Right cardiac atrium (tissue), 5 donors: ENCODE results near the gene RIN3. TPM values are rescaled to one million over a fixed set of nuclear protein-coding genes. Genes with fewer than 3 reads are reported as not detected.
A peak's percentile ranks its signal among the peaks of the same experiment; 100 is the strongest.

Experiments used
- ATAC-seq, 2 donors: fragments of 200-7000 bp; cut with Tn5 transposase; one replicate each; pipeline versions ENCODE4 v1.8.0 to v1.9.1; 2020; ENCODE audit warnings: moderate library complexity in 2 of 2, mild to moderate bottlenecking in 1 of 2
- DNase-seq, 3 donors: peaks; one replicate each; pipeline ENCODE4 v3.0.0-alpha.2; 2020
- H3K27ac ChIP-seq: one replicate; pipeline ENCODE4 v1.5.1; 2013; ENCODE audit warnings: mild to moderate bottlenecking, low read length, control low read depth, moderate library complexity
- H3K27me3 ChIP-seq: one replicate; pipeline ENCODE4 v1.6.1; 2013; ENCODE audit not compliant: control insufficient read depth, insufficient read depth
- H3K4me1 ChIP-seq: one replicate; pipeline ENCODE4 v1.6.1; 2013; ENCODE audit warnings: low read length; ENCODE audit not compliant: control insufficient read depth, insufficient read depth
- H3K4me3 ChIP-seq: one replicate; pipeline ENCODE4 v1.5.1; 2013; ENCODE audit warnings: low read length, control low read depth
- H3K9me3 ChIP-seq: one replicate; pipeline ENCODE4 v1.6.1; 2013; ENCODE audit warnings: low read length; ENCODE audit not compliant: control insufficient read depth
- WGBS: extraction: QIAGEN DNeasy Blood & Tissue Kit; methylation state at CpG from one replicate; pipeline ENCODE4 v1.1.7; 2013; 5-methylcytosine and 5-hydroxymethylcytosine counted together
- intact Hi-C, 4 donors: fragments of 100-400 bp; cut with DNase I; formaldehyde crosslinking; loops; one replicate each; pipeline versions ENCODE4 v1.11.0 to v1.14.0; 2022 to 2023
- polyA plus RNA-seq: library from polyadenylated mRNA; stranded (reverse); fragments of 200-250 nt; gene quantifications from one replicate; pipeline ENCODE4 v1.2.3, GENCODE V29; 2013
- total RNA-seq, 4 donors: library from RNA; stranded (reverse); fragmentation: NEBNext Ultra II Directional; extraction: Animal tissue kit (Norgen Biotek cat#: 25700); gene quantifications; one replicate each; pipeline ENCODE4 v1.2.1, GENCODE V29; 2021
- donor health status: healthy with polysubstance abuse.
- donor health status: DM: no; HTN: yes; CAD: no.
- donor health status: DM: no; HTN: no; CAD: no.
- donor health status: DM: no; HTN: yes; CAD: no; lungs with severe emphysema.
- donor health status: DM: yes; HTN: yes; CAD: no.

RIN3 gene
- total and polyA plus RNA-seq, 5 donors = 7.5 to 15.2 (median 14.2) TPM

DNA sequence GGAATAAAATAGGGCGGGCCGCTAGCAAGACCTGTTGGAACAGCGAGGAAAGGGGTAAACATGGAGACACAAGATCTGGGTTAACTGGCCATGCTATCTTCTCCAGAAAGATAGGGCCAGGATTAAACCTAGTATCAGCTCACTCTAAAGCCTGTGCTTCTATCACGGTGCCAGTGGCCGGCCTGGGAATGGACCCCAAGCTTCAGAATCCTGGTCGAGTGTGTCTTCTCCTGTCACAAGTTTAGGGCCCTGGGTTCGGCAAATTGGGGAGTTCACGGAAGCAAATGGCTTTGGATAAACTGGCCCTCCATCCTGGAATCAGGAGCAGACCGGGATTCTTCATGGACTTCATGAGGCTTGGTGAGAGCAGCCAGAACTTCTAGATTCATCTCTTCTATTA is 152.7 kb downstream of the RIN3 start:
- Histone ChIP-seq H3K27me3 (no peaks in the 10 kb centered on the region), H3K4me3 (no peak overlapping the region), H3K4me1 (no peaks in the 10 kb centered on the region), H3K9me3 (no peaks in the 10 kb centered on the region), H3K27ac (no peak overlapping the region)
- WGBS = 96% methylated on average over 9 of the region's 9 CpGs
- no peak for ATAC-seq
- intact Hi-C loops = no loop called here
- peak in 2 of 3 donors; percentile 24 to 41 for DNase-seq

DNA sequence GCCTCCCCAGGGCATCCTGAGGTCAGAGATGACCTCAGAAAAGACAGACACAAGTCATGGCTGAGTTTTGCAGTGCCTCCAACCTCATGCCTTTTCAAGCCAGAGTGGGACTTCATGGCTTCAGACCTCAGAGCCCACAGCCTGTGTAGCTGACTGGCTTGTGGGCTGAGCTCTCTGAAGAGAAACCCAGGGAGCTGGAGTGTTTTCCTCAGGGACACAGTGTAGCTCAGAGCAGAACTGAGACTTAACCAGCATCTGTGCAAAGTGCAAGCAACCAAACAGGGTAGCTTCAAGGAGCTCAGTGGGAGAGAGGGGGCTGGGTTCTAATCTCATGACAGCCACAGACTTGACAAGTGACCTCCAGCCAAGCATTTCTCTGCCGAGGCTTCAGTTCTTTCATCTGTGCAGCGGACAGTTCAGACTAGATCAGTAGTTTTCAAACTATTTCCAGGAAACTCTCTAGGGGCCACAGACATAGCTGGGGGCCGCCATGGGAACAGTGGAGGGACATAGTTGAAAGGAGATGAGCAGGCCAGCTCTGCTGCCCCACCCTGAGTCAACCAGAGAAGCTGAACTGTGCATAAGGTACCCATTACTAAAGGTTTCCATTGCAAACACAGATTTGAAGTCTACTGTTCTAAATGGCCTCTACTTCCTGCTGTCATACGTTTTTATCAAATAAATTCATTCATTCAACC is 154.8 kb downstream of the RIN3 start:
- H3K27ac ChIP-seq = no peak overlapping the region
- H3K4me3 ChIP-seq = no peak overlapping the region
- 60% methylated on average over 4 of the region's 4 CpGs for WGBS
- H3K9me3 ChIP-seq = no peaks in the 10 kb centered on the region
- H3K4me1 ChIP-seq = no peaks in the 10 kb centered on the region
- no peaks in the 10 kb centered on the region for H3K27me3 ChIP-seq
- ATAC-seq (no peak), DNase-seq (peak in 1 of 3 donors; percentile 20)
- intact Hi-C loops = no loop called here

DNA sequence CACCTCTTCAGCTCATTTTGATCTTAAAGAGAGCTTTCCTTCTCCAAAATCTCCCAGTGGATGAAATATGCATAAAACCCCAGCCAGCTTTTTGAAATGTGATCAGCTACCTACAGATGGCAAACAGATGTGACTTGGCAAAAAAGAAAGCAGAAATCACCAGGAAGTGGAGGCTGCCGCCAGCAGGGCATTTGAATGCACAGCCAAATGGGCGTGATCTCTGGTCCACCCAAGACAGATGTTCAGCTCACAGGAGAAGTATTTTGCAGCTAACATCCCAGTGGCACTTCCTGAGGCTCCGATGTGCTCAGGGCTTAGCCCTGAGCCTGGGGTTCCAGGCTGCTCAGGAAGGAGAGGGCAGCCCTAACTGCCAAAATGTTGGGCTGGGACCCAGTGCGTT is 156.6 kb downstream of the RIN3 start:
- intact Hi-C loops = no loop called here
- ATAC-seq = no peak

DNA sequence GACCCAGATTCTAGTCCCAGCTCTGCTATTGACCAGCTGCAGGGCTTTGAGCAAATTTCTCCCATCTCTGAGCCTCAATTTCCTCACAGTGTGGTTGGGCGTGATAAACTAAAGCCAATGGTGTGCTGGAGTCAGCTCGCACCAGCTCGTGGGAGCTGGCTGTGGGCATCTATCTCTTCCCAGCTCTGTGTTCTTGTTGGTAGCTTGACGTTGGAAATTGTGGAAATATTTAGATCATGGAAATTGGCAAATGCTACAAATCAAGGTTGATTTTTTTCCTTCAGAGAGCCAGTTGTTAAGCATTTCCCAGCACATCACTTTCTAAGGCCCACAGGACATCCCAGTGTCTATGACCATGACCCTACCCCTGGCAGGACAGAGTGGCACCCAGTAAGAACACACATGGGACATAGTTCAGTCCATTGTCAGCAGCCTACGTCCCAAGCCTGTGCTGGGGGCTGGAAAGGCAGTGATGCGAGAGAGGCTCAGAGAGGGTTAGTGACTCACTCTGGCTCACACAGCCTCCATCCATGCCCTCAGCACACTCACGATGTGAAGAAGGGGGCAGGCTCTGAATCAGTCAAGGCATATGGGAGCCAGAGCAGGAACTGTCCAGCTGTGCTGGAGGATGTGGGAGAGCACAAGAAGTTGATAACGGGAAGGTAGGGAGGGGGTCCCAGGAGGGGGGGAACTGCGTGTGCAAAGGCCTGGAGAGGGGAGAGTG is 157.2 kb downstream of the RIN3 start:
- intact Hi-C loops = no loop called here
- 67% methylated on average over 9 of the region's 9 CpGs for WGBS
- Histone ChIP-seq H3K9me3 (no peaks in the 10 kb centered on the region), H3K4me1 (no peaks in the 10 kb centered on the region), H3K27me3 (no peaks in the 10 kb centered on the region), H3K27ac (no peak overlapping the region), H3K4me3 (no peak overlapping the region)
- ATAC-seq (peak in 1 of 2 donors; percentile 13), DNase-seq (peak in 1 of 3 donors; percentile 26)

More for the DNA sequence above, 156.6 kb downstream of the RIN3 start:
- Histone ChIP-seq H3K9me3 (no peaks in the 10 kb centered on the region), H3K4me1 (no peaks in the 10 kb centered on the region), H3K27ac (no peak overlapping the region), H3K4me3 (no peak overlapping the region), H3K27me3 (no peaks in the 10 kb centered on the region)
- 67% methylated on average over 4 of the region's 4 CpGs for WGBS
- DNase-seq = peak in 2 of 3 donors; percentile 19 to 50

DNA sequence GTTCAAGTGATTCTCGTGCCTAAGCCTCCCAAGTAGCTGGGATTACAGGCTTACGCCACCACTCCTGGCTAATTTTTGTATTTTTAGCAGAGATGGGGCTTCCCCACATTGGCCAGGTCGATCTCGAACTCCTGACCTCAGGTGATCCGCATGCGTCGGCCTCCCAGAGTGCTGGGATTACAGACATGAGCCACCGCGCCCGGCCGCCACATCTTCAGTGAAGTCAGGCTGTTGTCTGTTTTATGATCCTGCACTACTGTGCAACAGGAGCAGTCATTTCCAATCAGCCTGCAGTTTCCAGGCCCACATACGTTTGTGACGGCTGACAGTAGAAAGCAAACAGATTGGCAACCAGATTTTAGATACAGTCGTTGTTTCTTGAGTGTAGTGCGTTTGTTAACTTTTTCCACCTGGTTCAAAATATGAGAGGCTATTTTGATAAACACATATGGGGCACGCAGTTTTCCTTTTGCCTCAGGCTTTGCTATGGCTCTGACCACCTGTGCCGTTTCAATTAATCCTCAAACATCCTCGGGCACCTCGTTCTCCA is 160.1 kb downstream of the RIN3 start:
- no peak overlapping the region for H3K4me3 ChIP-seq
- intact Hi-C loops = no loop called here

DNA sequence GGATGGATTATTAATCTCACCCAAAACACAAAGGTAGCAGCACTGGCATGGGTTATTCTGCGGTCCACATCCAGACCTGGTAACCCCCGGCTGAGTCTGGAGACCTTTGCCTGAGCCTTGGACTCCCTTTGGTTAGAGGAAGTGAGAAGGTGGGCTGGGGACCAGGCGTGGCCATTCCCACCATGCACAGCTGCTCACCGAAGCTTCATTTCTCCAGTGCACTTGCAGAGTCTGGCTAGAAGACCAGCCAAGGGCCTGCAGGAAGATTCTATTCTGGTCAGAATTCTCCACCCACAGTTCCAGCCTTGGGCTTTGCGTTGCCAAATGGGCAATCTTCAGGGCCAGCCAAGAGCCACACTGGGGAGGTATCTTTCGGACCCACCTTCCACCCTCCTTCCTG is 161.8 kb downstream of the RIN3 start:
- DNase-seq (peak in 2 of 3 donors; percentile 7 to 42), ATAC-seq (no peak)
- Histone ChIP-seq H3K4me3 (no peak overlapping the region), H3K27me3 (no peaks in the 10 kb centered on the region), H3K4me1 (no peaks in the 10 kb centered on the region), H3K9me3 (no peaks in the 10 kb centered on the region), H3K27ac (no peak overlapping the region)
- intact Hi-C loops = no loop called here
- 89% methylated on average over 6 of the region's 6 CpGs for WGBS

More for the DNA sequence above, 160.1 kb downstream of the RIN3 start:
- H3K4me1 ChIP-seq = no peaks in the 10 kb centered on the region
- H3K27ac ChIP-seq = no peak overlapping the region
- DNase-seq = peak in 2 of 3 donors; percentile 29 to 38
- ATAC-seq = no peak
- H3K9me3 ChIP-seq = no peaks in the 10 kb centered on the region
- H3K27me3 ChIP-seq = no peaks in the 10 kb centered on the region
- WGBS = 87% methylated on average over 19 of the region's 19 CpGs

DNA sequence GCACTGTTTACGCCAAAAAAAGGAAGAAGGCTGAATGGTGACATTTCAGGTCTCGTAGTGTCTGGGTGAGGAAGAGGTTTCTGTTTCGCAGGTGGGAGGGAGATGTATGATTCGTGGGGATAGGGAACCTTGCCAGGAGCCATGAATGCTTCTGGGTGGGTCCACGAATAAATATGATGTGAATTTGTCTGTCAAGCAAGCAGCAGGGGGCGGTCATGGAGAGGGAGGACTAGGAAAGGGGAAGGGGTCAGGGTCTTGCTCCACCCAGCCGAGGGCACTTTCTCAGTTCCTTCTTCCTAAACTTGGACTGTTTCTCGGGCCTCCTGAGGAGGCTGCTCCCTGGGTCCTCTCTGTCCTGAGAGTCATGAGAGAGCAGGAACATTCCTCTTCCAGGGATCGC is 162.4 kb downstream of the RIN3 start:
- H3K27ac ChIP-seq = no peak overlapping the region
- no peaks in the 10 kb centered on the region for H3K27me3 ChIP-seq
- peak in 2 of 3 donors; percentile 60 to 69 for DNase-seq
- peak in 1 of 2 donors; percentile 34 for ATAC-seq
- H3K4me3 ChIP-seq = no peak overlapping the region
- intact Hi-C loops = no loop called here
- no peaks in the 10 kb centered on the region for H3K9me3 ChIP-seq
- 79% methylated on average over 9 of the region's 9 CpGs for WGBS
- H3K4me1 ChIP-seq = no peaks in the 10 kb centered on the region

DNA sequence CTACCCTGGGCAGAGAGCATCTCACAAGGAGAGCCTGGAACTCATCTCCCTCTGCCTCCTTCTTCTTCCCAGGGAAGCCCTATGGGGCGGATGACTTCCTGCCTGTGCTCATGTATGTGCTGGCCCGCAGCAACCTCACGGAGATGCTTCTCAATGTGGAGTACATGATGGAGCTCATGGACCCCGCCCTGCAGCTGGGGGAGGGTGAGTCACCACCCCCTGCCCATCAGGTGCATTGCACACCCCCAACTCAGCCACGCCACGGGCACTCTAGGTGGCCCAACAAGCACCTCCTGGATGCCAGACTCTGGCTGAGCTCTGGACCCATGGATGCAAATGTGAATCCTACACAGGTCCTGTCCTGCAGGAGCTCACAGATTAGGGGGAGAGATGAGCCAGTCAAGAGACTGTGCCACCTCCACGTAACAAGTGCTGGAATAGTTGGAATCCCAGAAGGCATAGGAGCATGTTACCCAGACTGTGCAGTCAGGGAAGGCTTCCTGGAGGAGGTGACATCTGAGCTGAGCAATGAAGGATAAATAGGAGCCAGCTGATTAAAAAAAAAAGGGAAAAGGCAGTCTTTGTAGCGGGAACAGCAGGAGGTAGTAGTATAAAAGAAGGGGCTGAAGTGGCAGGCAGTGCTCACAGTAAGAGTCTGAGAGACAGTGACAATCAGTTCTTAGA is 163.0 kb downstream of the RIN3 start:
- no peaks in the 10 kb centered on the region for H3K27me3 ChIP-seq
- WGBS = 92% methylated on average over 8 of the region's 8 CpGs
- no peak for ATAC-seq
- no peaks in the 10 kb centered on the region for H3K4me1 ChIP-seq
- peak in 2 of 3 donors; percentile 59 to 60 for DNase-seq
- no peak overlapping the region for H3K4me3 ChIP-seq
- intact Hi-C loops = no loop called here
- no peaks in the 10 kb centered on the region for H3K9me3 ChIP-seq
- no peak overlapping the region for H3K27ac ChIP-seq

DNA sequence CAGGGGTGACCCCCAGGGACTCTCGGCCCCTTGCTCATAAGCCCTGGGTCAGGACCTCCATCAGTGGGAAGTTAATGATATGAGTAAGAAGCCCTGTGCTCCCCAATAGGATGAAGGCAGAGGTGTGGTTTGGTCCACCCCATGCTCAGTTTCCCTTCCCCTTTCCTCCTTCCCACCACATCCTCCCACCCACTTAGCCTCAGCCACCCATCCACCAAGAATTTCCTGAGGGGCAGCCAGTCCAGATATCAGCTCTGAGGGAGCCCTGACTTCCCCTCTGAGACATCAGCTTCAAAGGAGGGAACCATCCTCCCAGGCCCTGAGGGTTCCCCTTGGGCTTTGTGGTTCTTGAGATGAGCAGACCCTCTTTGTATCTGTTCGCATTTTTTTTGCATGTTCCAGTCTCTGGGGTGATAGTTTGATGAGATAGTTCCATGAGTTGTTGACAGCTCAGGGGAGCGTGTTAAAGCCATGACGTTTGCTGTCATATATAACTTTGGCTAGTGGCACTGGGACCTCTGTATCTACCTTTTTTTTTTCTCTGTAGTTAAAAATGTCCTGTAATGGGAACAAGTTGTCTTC is 163.6 kb downstream of the RIN3 start:
- peak in 1 of 3 donors; percentile 32 for DNase-seq
- Histone ChIP-seq H3K4me3 (no peak overlapping the region), H3K27ac (no peak overlapping the region), H3K27me3 (no peaks in the 10 kb centered on the region), H3K9me3 (no peaks in the 10 kb centered on the region), H3K4me1 (no peaks in the 10 kb centered on the region)
- 62% methylated on average over 4 of the region's 4 CpGs for WGBS
- peak; percentile 14 to 20 for ATAC-seq
- intact Hi-C loops = no loop called here

DNA sequence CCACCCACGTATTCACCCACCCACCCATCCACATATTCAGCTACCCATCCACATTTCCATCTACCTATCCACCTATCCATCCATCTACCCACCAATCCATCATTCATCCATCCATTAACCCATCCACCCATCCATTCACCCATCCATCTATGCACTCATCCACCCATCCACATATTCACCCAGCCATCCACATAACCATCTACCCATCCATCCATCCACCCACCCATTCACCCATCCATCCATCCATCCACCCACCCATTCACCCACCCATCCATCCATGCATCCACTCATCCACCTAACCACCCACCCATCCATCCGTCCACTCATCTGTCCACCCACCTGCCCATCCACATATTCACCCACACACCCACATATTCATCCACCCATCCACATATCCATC is 164.4 kb downstream of the RIN3 start:
- no peak for ATAC-seq
- H3K4me1 ChIP-seq = no peaks in the 10 kb centered on the region

More for the DNA sequence above, 164.4 kb downstream of the RIN3 start:
- DNase-seq = no peak
- Histone ChIP-seq H3K4me3 (no peak overlapping the region), H3K9me3 (no peaks in the 10 kb centered on the region), H3K27me3 (no peaks in the 10 kb centered on the region), H3K27ac (no peak overlapping the region)
- intact Hi-C loops = no loop called here
- 99% methylated on average over 2 of the region's 2 CpGs for WGBS
